HG03354 (cell line): ENCODE data around the gene CASZ1.

Experiments used
- ATAC-seq: cut with Tn5 transposase; IDR thresholded peaks from one replicate; pipeline ENCODE4 v1.9.1; 2021; ENCODE audit warnings: mild to moderate bottlenecking; ENCODE audit not compliant: unreplicated experiment, poor library complexity, severe bottlenecking

The CASZ1 gene

DNA sequence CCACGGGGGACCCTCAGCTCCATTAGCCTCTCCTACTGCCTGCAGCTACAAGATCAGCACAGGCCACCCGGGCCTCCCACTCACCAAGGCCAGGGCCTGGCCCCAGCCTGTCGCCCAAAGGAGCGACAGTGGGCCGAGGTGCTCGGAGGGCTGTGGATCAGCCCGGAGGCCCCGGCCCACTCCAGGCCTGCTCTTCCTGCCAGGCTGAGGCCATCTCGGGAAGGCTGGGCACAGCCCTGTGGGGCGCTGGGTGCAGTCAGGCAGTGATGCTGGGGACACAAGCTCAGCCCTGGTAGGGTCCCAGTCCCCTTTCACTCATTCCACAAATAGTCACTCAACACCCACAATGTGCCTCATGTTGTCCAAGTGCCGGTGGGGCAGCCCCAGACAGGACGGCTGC, 58.8 kb downstream of the CASZ1 start:
- no peak for ATAC-seq

DNA sequence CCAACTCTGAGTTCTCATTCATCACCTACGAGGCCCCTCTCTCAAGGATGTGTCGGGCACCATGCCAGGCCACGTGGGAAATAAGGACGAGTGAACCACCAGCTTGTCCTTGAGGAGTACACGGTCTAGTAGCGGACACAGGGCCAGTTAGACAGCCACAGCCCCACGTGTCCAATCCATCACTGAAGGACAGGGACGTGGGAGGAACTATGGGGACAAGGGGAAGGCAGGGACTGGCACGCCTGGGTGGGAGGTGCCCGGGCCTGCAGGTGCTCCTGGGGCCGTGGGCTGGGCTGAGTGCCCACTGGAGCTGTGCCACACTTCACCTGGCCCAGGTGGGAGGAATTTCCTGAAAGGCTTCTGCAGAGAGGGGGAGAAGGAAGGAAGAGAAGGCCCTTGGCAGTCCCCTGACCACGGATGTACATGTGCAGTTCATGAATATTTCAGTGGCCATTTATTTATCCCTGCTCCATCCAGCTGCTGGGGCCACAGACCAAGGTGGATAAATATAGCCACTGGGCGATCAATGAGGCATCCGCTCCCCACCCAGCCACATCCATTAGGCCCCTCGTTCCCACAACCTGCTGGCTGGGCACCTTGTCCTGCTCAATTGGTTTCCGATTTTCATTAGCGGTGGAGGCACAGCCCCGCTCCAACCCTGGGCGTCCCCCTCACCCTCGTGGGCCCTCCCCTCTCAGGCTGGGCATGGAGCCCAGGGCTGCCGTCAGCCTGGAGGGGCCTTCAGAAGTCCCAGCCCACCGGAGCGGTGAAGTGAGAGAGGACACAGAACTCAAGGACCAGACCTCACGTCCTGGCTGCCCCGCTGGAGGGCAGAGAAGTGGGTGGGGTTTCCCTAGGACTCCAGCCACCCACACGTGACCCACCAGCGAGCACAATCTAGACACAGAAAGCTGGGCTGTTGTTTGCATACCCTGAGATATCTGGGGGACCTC, 59.5 kb downstream of the CASZ1 start:
- ATAC-seq: no peak

DNA sequence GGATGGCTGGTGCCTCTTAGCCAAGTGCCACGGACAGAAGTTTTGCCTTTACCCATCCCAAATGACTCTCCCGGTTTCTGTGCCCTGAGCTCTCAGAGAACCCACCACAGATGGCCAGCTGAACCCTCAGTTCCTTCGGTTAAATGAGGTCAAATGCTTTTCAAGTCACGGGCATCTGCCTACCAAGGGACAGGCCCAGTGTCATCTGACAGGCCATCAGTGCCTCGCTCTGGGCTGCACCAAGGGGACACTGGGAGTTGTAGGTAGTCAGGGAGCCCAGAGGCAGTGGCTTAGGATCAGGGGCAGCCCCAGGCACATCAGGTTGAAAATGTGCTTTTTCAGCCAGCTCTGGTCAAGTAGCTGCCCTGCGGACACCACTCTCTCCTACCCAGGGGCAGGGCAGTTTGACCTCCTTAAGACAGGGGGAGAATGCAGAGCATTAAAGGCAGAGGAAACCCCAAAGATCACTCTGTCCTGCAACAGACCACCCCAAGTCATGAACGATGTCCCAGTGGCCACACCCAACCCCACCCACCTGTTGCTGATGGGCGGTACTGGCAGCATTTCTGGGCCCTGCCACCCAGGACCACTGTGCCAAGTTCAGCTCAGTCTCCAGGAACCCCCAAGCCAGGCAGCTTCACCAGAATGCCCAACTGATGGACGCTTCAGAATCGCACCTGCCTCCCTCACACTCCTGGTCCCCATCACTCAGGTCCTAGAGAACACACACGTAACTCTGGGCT, 60.7 kb downstream of the CASZ1 start:
- ATAC-seq: no peak

DNA sequence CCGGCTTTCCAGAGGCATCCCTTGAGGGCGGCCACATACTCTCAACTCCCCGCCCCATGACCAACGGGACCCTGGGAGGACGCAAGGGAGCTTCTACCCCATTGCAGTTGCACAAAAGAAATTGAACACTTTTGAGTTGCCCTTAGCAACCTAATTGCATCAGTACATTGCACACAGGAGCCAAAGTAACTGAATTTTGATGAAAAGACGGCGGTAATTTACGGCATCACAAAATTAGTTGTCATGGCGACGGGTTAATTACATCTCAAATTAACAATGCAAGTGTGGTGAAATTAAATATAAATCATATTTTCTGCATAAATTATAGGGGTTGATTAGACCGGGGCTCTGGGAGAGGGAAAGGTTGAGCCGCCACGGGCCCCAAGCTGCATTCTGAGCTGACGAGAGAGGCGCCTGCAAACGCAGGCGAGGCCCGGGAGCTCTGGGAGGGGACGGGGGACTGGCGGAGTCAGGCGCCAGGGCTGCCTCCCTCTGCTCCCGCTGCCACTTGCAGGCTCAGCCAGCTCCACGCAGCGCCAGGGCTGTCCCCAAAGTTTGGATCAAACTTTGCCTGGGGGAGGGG, 61.4 kb downstream of the CASZ1 start:
- ATAC-seq: no peak

DNA sequence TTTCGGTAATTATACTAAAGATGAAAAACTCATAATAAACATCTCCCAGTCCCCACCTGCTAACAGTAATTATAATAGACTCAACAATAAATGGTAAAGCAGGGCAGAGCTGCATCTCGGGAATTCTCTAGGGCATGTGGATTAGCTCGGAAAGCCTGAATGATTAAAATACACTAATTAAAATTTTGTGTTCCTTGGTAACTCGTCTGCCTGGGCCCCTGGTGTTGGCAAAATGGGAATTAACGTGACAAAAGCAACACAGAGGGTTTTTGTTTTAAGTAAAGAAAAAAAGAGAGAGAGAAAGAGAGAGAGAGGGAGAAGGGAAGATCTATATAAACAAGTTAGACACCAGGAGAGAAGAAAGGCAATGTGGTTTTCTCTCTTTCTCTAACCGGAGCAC, 62.1 kb downstream of the CASZ1 start:
- ATAC-seq: no peak

DNA sequence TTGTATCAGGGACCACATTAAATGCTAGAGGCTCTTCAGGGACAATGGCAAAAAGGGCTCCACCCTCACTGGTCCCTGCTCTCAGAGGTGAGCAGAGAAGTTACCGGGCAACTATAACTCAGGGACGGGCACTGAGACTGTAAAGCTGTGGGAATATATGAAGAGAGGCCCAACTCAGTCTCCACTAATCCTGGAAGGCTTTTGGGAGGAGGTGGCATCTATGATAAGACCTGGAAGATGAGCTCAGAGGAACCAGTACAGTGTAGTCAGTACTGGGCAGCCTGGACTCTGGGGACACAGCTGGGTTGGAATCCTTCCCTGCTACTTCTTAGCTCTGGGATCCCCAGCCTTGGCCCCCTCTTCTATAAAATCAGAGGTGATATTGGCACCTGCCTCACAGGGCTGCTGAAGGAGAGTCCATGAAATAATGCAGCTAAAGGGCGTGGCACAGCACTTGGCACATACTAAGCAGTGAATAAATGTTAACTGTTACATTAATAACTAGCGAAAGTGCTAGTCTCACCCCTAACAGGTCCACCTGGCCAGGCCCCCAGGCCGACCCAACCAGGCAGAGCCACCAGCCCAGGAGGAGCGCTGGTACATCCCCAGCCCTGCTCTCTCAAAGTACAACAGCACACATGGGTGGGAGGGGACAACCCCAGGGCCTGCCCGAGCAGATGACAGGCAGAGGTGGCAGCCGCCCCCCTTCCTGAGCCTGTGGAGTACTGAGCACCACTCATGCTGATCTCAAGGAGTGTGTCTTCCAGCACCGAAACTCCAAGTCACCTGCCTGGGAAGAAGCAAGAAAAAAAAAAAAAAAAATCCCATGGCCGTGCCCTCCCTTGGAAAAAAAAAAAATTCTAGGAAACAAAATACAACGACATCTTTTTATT, 62.7 kb downstream of the CASZ1 start:
- no peak for ATAC-seq

DNA sequence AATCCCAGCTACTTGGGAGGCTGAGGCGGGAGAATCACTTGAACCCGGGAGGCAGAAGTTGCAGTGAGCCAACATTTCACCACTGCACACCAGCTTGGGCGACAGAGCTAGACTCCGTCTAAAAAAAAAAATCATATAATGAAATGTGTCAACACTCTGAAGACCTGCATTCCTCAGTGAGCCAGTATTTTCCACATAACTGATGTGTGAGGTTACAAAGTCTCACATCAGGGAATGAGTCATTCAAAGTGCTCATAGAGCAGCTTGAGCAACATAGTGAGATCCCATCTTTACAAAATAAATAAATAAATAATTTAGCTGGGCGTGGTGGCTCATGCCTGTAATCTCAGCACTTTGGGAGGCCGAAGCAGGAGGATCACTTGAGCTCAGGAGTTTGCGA, 65.5 kb downstream of the CASZ1 start:
- ATAC-seq: no peak

DNA sequence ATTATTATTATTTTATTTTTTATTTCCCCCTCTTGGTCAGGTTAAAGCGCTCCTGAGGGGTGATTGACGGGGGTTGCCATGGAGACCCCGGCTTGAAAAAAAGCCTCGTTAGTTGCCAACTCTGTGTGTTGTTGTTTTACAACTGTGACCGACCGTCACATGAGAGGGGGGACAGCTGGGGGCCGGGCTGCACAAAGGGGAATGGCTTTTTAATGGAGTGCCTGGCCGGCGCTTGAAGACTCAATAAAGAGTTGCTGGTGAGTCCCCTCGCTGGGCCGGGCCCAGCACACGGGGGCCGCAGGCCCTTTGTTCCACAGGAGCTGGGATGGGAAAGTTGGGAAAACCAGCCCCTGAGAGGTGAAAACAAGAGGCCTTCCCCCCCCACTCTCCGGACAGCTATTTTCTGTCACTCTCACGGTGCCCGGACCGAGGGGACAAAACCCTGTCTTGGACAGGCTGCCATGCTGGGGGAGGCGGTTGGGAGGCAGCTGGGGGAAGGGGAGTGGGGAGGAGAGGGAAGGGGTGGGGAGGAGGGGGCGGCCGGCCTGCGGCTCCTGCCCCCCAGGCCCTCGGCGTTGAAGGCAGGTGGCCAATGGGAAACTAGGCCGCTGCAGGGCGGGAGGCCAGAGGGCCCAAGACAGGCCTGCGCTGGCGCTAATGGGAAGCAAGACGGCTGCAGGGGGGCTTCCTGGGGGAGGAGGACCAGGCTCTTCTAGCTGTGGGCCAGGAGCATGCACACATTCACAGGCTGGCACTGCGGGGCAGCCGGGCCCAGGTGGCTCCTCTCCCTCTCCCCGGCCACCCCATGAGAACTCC, 67.6 kb downstream of the CASZ1 start:
- ATAC-seq: no peak

DNA sequence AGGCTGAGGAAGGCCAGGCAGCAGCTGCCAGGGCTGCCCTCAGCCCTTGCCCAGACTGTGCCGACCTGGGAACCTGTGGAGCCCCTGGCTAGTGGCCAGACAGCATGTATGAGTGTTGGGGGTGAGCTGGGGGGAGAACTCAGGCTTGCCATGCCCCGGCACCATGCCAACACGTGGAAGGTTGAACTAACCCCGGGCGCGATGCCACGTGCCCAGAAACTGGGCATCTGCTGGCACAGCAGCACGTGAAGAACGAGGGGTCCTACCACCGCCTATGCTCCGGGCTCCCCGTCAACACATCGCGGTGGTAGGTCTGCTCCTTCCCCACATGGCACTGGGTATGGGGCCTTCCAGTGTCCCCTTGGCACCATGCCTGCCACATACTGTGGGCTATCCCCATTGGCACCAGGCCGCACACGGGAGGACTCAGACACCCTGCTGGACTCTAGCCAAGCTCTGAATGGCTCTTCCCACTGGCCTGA, 68.7 kb downstream of the CASZ1 start:
- no peak for ATAC-seq

DNA sequence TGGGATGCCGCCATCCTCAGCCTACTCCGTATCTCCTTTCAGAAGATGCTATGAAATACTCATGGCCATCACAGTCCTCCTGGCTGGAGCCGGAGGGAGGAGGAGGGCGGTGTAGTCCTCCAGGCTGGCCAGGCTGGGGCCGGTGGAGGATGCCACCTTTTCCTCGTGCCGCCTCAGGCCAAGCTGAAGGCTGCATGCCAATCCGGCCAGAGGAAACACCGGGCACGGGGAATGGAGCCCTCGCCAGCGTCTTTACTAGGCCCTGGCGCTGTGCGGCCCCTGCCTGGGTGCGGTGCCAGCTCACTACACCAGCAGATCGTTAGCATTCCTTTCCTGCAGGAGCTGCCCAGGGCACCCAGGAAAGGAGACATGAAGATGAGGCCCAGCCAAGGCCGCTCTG, 70.1 kb downstream of the CASZ1 start:
- no peak for ATAC-seq

DNA sequence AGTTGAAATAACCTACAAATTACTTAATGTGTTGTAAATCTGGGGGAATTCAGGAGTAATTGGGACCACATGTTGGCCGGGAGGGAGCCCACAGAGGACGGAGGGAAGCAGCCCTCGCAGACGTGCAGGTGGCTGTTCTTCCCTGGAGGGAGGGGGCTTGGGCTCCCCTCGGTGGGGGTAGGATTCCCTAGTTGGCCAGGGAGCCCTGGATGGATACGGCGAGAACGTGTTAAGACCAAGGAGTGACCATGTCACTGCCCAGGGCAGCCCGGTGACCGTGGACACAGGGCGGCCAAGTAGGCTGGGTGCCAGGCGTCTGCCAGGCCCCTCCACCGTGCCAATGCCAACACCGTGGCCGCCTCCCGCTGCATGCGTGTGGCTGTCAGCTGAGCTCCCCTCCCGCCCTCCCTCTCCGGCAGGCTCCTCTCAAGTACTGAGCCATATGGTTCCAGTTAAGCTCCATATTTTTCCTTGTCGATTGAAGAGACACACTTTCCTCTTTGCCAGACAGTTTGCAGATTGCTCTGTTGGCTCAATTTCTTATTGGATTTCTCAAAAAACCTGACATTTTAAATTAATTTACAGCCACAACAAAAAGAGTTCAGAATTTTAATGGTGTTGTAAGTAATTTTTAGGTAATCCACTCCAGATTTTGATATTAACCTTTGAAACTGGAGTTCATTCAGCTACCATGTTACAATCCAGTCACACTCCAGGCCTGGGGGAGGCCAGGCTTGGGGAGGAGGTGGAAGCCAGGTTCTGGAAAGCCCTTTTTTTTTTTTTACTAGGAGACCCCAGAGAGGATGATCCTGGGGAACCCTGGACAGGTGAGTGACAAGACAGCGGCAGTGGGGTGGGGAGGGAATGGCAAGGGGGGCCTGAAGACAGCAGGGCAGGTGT, 71.2 kb downstream of the CASZ1 start:
- ATAC-seq: no peak

DNA sequence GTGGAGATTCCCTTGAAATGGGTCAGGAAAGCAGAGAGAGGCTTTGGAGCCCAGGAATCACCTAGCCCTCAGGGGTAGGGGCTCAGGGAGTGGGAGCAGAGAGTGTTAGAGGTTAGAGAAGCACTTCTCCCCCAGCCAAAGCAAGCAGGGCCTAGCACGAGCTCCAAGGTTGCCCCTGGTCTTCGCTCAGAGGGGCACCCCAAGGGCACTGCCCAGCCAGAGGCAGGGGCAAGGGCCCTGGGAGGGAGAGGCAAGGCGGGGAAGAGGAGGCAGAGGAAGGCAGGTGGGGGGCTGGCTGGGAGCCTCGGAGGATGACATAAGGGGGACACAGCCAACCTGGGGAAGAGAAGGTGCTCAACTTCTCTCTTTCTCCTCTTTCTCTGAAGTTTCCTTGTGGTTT, 71.9 kb downstream of the CASZ1 start:
- ATAC-seq: no peak

DNA sequence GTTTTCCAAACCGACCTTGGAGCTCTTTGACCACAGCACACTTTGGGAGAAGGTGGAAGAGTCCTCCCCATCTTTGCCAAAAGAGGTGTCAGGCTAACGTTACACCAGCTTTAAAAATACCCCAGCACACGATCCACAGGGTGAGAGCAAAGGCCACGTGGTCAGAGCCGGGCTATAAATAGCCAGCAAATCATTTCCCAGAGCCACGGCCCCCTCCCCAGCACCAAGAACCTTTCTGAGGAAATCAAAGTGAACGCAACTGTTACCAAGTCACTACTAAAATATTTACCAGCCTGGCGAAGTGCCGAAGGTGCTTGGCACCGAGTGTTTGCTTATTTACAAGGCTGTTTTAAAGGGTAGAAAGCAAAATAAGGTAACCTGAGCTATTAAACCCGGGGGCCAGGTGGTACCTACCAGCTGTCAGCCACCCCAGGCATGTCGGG, 72.4 kb downstream of the CASZ1 start:
- no peak for ATAC-seq

DNA sequence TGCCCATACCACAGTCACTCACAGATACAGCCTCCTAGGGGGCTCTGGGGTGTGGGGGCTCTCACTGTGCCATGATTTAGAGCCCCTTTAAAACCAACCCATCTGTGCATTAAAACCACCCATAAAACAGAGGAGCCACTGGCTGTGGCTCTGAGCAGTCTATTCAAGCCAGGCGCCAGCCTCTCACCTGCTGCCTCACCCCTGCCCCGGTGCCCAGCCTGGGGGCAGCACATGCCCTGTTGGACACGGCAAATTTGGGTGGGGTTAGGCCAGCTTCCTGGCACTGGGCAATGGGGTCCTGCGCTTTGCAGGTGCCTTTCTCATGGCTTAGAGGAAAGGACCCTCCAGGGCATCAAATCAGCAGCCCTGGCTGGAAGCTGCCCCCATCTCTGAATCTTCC, 73.1 kb downstream of the CASZ1 start:
- no peak for ATAC-seq

DNA sequence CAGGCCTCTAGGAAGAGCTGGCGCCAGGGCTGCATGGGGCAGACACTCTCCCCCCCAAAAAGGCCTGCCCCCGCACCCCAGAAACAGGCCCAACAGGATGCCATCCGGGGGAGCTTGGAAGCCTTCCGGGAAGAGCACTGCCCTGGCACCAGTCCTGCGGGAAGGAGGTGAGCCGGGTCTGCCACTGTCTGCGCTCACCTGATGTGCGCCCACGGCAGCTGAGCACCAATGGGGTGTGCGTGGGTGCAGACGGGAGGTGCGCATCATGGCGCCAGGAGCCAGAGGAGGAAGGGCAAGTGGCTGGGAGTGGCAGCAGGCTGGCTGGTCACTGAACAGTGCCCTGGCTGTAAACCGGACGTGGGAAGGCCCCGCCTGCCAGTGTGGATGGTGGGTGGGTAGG, 73.6 kb downstream of the CASZ1 start:
- ATAC-seq: no peak

DNA sequence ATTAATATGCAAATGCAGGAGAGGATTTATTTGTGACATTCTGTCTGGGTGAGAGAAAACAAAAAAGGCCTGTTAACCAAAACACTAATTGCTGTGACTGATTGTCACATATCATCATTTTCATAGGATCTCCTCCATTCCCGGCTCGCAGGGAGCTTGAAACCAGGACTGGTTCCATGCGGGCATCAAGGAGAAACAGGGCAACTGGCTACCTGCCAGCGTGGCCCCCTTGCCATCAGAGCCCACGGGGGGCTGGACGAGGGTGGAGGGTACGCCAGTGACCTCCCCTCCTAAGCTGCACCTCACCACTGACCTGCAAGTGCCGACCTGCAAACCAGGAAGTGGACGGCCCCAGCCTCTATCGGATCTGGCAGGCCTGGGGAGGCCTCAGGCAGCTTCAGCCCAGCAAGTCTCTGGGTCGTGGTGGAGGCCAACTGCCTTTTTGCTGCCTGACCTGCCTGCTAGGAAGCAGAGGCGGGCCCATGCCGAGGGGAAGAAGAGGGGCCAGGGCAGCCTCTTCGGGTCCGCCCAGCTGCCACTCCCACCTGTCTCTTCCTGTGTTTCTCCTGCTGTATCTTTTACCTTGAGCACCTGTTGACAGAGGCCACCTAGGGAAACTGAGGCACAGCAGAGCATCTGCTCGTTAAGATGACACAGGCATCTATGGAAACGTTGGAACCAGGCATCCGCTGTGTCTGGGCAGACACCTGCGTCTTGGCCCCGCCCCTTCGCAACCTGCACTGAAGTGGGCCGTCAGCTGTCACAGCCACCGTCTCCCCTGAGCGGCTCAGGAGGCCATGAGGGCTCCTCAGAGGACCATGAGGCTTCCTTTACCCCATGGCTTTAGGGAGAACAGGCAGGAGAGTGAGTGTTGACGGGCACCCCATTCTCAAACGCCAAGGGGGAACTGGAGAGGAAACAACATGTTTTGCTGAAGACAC, 74.8 kb downstream of the CASZ1 start:
- no peak for ATAC-seq

DNA sequence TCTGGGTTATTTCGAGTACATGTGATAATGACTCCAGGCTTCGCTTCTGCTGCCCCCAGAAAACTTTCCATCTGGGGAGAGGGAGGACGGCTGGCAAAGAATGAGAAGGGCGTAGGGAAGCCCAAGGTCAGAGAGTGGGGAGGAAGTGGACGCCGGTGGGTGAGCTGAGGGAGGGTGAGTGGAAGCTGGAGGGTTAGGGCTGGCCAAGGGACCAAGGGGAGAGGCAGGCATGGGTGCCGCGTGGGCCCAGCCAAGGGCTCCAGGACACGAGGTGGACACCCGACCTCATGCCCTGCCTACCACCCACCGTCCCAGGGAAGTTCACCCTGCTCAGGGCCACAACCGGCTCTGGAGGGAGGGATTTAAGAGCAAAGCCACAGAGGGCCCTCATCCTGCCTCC, 75.8 kb downstream of the CASZ1 start:
- ATAC-seq: no peak
